HG02840 (cell line): ENCODE results near the gene DNAH10.
"Not testable (repeated sequence)": the region's sequence is repeated elsewhere in the genome, so short reads cannot be mapped to it uniquely, and the experiment has no call there.

Experiments used
- ATAC-seq: cut with Tn5 transposase; IDR thresholded peaks from one replicate; pipeline ENCODE4 v1.9.1; 2021; ENCODE audit warnings: mild to moderate bottlenecking, moderate library complexity, moderate number of reproducible peaks; ENCODE audit not compliant: unreplicated experiment, low FRiP score

Gene DNAH10

DNA sequence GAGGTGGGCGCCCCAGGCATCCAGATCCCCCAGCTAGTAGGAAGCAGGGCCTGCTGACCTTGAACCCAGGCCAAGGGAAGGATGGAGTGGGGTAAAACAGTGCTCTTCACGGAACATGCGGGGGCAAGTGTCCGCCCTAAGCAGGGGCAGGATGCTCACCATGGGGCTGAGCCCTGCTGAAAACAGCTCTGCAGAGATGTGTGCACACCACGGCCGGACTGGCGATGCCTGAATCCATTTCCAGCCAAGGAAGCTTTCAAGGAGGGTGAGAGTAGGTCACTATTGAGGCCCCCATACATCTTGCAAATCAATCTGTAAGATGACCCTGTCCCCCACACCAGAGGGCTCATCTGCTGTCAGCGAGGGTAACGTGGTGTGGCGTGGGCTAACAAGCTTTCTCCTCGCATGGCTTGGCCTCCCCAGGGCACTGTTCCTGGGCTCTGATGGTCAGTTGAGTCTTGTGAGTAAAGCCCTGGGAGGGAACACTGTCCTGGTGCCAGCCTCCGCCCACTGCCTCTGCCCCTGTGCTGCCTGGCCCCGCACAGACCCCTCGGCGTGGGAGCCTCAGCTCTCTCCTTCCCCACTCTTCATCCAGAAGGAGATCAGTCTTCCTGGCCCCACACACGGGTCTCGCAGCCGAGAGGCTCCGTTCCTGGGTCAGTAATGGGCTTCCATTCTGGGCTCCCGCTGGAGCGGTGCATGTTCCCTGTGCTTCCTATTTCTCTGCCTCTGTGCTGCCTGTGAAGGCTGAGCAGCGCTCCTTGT lies 141.4 kb downstream of the DNAH10 start:
- ATAC-seq = no peak

DNA sequence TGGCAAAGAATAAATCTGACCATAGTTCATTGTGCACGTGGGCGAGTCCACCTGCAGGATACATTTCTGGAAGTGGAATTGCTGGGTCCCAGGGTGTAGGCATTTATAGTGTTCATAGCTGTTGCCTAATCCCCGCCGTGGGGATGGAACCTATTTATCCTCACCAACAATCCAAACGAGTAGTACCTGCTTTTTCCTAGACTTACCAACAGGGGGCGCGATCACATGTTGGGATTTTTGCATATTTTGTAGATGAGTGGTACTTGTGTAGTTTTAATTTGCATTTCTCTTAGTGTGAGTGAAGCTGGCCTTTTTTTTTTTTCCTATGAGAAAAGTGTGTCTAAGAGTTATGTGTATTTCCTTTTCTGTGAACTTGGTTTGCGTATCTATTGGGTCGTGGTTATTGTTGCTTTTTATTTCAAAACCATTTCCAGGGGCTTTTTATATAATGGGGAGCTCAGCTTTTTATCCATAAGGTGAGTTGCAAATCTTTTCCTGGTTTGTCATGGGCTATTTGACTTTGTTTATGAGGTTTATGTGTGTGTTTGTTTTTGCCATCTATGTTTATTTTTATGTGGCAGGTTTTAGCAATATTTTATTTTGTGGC lies 143.3 kb downstream of the DNAH10 start:
- no peak for ATAC-seq

DNA sequence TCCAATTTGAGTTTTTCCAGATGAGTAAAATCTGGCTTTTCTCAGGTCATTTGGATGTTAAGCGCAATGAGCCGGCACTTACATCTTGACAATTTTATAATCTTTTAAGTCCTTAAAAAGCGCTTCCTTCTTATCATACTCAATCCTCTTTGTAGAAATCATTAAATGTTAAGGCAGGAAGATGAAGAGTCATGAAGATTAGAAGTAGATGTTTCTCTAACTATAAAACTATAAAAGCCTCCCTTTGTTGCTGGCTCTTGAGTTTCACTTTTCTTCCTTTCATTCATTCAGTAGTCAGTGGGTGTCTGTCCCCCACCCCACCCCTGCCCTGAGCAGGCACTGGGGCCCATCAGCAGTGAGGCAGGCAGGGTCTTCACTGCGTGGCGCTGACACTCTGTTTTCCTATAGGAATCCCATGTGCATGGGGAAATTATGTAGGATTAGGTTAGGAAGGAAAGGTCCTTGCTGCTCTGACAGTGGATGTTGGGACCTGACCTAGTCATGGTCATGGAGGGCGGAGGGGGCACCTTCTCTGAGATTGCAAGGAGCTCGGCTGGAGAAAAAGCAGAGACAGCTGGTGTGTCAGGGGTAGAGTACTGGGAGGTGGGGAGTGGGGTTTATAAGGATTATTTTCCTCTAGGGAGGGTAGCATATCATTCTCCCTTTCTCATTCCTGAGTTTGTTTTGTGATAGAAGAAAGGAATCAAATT lies 144.8 kb downstream of the DNAH10 start:
- no peak for ATAC-seq

DNA sequence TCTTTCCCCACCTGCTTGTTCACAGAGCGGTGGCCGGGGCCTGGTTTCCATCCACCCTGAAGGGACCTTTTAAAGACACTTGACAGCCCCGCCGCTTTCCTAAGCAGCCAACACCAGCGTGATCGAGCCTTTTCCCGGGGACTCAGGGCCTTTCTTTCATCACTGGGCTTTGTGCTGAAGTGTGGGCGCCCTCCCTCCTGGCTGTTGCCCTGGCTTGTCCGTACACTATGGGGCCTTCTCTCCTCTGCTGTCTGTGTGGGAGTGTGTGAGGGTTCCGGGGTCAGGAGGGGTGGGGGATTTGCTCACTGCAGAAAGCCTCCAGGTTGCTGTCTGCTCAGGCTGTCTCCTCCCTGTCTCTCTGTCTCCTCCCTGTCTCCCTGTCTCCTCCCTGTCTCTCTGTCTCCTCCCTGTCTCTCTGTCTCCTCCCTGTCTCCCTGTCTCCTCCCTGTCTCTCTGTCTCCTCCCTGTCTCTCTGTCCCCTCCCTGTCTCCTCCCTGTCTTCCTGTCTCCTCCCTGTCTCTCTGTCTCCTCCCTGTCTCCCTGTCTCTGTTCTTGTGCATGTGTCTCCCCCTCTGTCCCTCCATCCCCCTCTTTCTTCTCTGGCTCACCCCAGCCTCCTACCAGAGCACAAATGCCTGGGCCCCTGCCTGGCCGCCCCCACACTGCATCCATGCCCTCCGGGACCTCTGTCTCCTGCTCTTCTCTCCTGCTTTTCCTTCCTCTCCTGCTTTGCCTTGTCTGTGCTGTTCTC lies 145.8 kb downstream of the DNAH10 start:
- ATAC-seq = no peak

DNA sequence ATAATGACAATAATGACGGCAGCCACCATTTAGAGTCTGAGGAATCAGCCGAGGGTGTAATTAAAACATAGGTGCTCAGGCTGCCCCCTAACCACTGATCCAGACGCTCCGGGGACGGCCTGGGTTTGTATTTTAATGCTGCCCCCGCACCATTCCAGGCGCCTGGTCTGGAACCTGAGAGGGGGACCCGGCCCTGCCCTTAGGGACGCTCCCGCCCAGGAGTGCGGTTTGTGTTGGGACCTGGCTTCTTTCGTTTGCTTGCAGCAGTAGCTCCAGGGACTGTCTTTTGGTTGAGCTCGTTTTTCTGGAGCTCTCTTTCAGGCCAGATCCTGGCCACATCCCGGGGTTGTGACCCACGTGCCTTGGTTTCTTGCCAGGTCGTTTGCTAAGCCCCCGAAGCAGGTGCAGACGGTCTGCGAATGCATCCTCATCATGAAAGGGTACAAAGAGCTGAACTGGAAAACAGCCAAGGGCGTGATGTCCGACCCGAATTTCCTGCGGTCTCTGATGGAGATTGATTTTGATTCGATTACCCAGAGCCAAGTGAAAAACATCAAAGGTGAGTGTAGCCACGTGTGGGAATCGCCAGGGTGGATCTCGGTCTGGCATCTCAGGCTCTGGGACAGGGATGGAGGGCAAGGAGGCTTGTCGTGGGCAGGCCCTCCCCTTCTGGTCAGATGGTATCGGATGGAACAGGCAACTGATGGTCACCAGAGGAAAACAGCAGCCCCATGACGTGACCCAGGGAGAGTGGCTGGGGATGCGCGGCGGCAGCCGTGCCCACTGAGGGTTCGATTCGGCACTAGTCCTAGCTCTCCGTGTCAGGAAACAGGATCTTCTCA lies 147.0 kb downstream of the DNAH10 start:
- ATAC-seq = no peak

DNA sequence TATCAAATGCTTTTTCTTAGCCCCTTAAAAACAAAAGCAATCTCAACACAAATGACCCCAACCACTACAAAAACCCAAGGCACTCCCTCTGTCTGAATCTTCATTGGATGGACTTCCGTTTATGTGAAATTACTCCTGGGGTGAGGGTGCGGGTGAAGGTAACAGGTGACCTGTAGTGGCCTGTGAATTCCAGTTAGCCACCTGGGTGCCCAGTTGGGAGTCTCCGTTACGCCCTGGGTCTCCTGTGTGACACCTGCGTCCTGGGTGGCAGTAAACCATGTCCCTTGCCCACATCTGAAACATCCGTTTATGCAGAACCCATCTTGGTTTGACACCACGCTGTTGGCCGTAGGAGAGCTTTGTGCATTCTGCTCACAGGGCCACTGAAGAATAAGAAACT lies 148.0 kb downstream of the DNAH10 start:
- ATAC-seq = no peak

DNA sequence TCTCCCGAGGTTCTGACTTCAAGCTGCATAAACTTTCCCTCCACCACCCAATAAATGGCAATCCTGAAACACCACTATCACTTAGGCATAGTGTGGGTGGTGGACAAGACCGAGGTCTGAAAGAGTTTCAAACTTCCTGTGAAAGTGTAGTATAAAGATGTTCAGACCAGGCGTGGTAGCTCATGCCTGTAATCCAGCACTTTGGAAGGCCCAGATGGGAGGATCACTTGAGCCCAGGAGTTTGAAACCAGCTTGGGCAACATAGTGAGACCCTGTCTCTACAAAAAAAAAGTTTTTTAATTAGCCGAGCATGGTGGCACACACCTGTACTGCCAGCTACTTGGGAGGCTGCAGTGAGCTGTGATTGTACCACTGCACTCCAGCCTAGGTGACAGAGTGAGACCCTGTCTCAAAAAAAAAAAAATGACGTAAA lies 148.7 kb downstream of the DNAH10 start:
- ATAC-seq = no peak

DNA sequence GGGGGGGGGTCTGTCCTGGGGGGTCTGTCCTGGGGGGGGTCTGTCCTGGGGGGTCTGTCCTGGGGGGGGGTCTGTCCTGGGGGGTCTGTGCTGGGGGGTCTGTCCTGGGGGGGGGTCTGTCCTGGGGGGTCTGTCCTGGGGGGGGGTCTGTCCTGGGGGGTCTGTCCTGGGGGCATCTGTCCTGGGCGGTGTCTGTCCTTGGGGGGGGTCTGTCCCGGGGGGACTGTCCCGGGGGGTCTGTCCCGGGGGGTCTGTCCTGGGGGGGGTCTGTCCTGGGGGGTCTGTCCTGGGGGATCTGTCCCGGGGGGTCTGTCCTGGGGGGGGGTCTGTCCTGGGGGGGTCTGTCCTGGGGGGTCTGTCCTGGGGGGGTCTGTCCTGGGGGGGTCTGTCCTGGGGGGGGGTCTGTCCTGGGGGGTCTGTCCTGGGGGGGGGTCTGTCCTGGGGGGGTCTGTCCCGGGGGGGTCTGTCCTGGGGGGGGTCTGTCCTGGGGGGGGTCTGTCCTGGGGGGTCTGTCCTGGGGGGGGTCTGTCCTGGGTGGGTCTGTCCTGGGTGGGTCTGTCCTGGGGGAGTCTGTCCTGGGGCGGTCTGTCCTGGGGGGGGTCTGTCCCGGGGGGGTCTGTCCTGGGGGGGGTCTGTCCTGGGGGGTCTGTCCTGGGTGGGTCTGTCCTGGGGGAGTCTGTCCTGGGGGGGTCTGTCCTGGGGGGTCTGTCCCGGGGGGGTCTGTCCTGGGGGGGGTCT lies 149.7 kb downstream of the DNAH10 start:
- not testable (repeated sequence) for ATAC-seq

DNA sequence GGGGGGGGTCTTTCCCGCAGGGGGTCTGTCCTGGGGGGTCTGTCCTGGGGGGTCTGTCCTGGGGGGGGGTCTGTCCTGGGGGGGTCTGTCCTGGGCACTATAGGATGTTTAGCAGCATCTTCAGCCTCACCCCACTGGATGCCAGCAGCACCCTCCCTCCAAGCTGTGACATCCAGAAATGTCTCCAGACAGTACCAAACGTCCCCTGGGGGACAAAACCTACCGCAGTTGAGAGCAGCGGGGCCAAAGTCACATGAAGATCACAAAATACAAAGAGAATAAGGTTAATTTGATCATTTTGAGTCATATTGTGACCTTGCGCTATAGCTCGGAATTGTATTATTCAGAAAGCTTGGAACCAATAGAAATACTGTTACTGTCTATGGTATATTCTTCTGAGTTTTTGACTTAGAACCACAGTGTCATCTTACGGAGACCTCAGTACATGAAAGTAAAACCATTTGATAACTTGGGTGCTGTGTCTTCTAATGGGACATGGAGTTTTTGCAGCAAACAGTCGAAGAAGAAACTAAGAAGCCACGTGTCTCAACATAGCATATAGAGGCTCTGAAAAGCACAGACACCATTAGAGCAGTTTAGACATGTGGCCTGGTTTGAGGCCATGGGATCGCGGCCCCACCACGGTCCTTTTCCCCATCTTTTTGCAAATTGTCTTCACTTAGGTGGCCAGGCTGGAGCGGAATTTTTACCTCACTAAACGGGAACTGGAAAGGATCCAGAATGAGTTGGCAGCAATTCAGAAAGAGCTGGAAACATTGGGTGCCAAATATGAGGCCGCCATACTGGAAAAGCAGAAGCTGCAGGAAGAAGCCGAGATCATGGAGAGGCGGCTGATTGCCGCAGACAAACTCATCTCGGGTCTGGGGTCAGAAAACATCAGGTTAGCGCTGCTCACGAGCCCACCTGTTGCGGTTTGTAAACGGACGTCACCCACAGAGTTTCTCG lies 150.6 kb downstream of the DNAH10 start:
- ATAC-seq = no peak

DNA sequence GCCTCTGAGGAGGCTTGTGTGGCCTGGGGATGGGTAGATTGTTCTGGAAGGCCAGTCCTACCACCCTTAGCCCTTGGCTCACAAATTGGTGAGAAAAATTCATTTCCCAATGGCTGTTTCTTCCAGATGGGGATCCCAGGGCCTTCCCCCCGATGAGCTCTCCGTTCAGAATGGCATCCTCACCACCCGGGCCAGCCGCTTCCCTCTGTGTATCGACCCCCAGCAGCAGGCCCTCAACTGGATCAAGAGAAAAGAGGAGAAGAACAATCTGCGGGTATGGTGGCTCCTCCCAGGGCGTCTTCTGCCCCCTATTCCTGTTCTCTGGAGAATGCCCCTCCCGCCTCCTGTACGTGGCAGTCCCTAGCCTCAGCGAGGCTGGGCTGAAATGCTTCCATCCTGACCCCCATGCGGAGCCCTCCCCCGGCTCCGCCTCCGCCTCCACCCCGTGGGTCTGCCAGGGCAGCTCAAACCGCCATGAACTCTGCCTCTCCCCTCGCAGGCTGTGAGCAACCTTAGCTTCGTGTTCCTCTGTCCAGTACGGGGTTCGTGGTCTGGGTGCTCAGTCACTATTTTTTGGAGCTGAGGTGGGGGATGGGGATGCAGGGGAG lies 152.7 kb downstream of the DNAH10 start:
- no peak for ATAC-seq

DNA sequence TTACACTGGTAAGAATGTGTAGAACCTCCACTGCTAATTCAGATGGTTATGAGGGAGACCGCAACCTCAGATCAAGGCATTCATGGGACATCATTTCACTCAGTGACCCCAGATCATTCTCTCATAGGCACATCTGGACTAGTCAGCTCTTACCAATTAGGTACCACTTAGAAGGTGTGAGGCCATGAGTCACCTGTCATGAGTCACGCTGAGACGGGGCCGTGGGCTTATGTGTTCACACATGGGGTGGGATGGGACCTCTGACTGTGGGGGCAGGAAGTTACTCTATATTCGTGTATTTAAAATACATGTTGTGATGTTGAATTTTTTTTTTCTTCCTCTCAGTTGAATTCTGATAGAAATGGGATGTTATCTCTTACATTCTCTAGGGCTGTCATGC lies 154.6 kb downstream of the DNAH10 start:
- no peak for ATAC-seq

DNA sequence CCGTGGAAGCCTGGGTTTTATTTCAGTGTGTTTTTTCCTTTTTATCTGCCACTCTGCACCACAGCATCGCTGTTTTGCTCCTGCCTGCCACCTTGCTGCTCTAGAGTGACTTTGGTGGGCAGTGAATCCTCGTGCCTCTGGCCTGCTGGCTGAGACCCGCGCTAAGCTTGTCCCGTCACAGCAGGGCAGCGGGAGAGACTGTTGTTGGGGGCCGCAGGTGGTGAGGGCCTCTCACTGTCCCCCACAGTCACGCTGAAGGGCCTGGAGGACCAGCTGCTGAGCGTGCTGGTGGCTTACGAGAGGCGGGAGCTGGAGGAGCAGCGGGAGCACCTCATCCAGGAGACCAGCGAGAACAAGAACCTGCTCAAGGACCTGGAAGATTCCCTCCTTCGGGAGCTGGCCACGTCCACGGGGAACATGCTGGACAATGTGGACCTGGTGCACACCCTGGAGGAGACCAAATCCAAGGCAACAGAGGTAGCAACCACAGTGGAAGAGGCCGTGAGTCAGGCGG lies 155.3 kb downstream of the DNAH10 start:
- no peak for ATAC-seq

DNA sequence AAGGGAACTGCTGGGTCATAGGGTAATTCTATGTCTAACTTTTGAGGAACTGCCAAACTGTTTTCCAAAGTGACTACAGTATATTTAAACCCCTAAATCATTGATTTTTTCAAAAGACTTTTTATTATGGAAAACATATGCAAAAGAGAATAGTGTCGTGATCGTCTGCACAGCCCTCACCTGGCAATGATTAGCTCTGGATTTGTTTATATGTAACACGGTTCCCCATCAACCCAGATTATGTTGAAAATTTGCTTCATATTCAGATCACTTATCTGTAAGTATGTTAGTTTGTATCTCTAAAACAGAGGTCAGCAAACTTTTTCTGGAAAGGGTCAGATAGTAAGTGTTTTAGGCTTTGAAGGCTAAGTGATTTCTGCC lies 157.9 kb downstream of the DNAH10 start:
- no peak for ATAC-seq

DNA sequence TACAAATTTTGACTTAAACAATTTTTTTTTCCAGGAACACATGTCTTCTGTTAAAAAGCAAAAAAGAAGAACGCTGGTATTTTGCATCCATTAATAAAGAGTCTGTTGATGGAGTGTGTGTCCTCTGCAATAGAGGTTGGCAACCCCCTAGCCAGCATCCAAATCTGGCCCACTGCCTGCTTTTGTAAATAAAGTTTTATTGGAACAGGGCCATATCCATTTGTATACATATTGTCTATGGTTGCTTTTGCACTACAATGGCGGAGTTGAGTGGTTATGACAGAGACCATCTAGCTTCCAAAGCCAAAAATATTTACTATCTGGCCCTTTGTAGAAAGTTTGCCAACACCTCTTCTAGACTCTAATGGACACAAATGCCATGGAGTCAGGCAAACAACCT lies 160.9 kb downstream of the DNAH10 start:
- no peak for ATAC-seq

DNA sequence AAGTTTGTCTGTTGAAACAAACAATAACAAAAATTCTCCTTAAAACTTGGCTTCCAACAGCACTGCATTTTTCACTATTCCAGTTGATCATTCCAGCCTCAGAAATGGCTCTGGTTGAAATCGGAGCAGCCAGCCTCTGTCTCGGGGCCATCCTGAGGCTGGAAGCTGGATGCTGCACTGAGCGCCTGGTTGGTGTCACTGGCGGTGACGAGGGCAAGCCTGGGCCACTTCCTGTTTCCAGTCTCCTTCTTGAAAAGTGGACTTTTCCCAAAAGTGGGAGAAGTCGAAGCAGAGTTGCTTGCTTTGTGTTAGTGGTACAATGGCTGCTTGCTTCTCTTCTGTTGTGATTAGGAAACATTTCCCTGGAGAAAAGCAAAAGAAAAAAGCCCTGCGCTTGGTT lies 161.8 kb downstream of the DNAH10 start:
- no peak for ATAC-seq

DNA sequence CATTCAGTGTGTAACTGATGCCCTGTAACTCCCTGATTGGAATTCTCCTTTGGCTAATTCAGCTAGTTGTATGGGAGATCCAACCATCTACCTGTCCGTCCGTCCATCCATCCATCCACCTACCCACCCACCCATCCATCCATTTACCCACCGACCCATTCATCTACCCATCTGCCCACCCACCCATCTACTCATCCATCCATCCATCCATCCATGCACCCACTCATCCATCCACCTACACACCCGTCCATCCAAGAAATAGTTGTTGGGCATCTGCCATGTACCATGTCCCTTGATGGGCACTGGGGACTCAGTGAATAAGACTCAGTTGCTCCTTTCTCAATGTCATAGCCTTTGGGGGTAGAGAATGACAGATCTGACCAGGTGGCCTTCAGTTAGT lies 162.4 kb downstream of the DNAH10 start:
- ATAC-seq = no peak

DNA sequence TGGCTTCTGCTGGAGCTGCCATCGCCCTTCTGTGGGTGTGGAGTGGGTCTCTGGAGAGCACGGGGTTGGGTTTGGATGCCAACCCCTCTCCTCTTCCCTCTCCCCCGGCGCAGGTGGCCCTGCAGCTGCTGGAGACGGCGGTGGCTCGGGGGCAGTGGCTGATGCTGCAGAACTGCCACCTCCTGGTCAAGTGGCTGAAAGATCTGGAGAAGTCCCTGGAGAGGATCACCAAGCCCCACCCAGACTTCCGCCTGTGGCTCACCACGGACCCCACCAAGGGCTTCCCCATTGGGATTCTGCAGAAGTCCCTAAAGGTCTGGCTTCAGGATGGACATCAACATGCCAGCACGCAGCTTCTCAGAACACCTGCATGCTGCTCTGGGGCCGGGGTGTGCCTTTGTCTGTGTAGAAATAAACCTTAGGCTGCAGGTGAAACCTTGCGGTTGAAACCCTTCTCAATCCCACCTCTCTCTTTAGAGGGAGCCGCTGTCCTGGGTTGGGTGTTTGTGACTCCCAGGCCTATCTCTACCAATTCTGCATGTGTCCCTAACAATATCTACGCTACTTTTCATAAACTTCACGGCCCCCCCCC lies 166.3 kb downstream of the DNAH10 start:
- no peak for ATAC-seq
